ENCODE results near the gene CCDC85B. TPM values are rescaled to one million over a fixed set of nuclear protein-coding genes. Genes with fewer than 3 reads are reported as not detected.

CCDC85B gene
- total and polyA plus RNA-seq, 2 of the 13 experiments (the other 11 are each of a cell fraction or from before 2014, with no cell fraction given), result 8.2 to 19.5 TPM

DNA sequence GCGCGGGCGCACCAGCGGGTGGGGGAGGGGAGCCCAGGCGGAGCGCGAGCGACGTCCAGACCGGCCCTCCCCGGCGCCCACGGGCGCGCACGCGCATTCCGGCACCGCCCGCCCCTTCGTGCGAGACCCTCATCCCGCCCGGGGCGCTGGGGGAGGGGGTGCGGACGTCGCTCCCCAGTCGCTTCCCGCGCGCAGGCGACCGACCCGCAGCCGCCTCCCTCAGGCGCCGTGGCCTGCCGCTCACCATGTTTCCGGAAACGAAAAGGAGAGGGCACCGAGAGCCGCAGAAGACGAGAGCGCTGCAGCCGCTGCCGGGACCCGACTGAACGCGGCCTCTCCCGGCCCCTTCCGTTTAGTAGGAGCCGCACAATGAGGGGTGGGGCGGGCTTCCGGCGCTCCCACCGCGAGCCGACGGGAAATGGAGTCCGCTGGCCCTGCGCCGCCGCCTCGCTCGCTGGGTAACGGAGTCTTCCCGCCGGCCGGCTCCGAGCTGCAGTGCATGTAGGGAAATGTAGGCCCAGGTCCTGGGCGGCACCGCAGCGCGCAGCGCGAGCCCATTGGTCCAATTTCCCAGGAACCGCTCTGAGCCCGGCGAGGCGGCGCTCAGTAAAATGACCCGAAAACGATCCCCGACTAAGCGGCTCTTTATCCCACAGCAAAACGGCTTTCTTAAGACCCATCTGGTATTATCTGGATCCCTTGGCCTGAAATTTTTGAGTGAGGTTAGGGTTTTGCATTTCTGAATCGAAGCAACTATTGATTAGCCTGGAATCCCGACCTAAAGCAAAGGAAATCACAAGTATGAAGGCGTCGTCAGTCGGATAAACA, 32.4 kb upstream of the CCDC85B start, which contains the start of gene CFL1 (continued):
- TF ChIP-seq HMGA1 (CRISPR knock-in tag; conservative IDR thresholded peaks at IDR 0.05) (no peak), ARNTL (CRISPR knock-in tag; IDR thresholded peaks at IDR 0.05) (0 out of 2 replicates have a peak, but pooled peaks have one; percentile 68), ZNF496 (CRISPR knock-in tag; IDR thresholded peaks at IDR 0.05; ENCODE audit: insufficient replicate concordance) (no peak), ZNF550 (CRISPR knock-in tag; IDR thresholded peaks at IDR 0.05; ENCODE audit: borderline replicate concordance) (no peak), FOXK1 (CRISPR knock-in tag; IDR thresholded peaks at IDR 0.05; ENCODE audit: borderline replicate concordance, low read depth) (peak; percentile 47), ISX (CRISPR knock-in tag; conservative IDR thresholded peaks at IDR 0.05) (no peak), HNF4A (CRISPR knock-in tag; IDR thresholded peaks at IDR 0.05) (no peak), KAT7 (CRISPR knock-in tag; IDR thresholded peaks at IDR 0.05; ENCODE audit: borderline replicate concordance) (0 out of 2 replicates have a peak, but pooled peaks have one; percentile 4), POLR2A (IDR thresholded peaks at IDR 0.05; ENCODE audit: insufficient read depth in 1 of 2, low read depth in 2 of 2, low read length in 2 of 2) (peak in 1 of 2 experiments; percentile 99; a peak in 2 of 4 replicates), GLI4 (CRISPR knock-in tag; IDR thresholded peaks at IDR 0.05; ENCODE audit: borderline replicate concordance) (no peak), ZNF724P (CRISPR knock-in tag; IDR thresholded peaks at IDR 0.05; ENCODE audit: borderline replicate concordance) (no peak; the same call in 1 of the 2 replicates), PHF21A (CRISPR knock-in tag; IDR thresholded peaks at IDR 0.05) (peak; percentile 62; the same call in 1 of the 2 replicates), AGO2 (optimal IDR thresholded peaks at IDR 0.05; ENCODE audit: low read depth, low read length) (peak; percentile 9), PPARG (CRISPR knock-in tag; conservative IDR thresholded peaks at IDR 0.05) (no peak)
- TF ChIP-seq, protein P1, sequence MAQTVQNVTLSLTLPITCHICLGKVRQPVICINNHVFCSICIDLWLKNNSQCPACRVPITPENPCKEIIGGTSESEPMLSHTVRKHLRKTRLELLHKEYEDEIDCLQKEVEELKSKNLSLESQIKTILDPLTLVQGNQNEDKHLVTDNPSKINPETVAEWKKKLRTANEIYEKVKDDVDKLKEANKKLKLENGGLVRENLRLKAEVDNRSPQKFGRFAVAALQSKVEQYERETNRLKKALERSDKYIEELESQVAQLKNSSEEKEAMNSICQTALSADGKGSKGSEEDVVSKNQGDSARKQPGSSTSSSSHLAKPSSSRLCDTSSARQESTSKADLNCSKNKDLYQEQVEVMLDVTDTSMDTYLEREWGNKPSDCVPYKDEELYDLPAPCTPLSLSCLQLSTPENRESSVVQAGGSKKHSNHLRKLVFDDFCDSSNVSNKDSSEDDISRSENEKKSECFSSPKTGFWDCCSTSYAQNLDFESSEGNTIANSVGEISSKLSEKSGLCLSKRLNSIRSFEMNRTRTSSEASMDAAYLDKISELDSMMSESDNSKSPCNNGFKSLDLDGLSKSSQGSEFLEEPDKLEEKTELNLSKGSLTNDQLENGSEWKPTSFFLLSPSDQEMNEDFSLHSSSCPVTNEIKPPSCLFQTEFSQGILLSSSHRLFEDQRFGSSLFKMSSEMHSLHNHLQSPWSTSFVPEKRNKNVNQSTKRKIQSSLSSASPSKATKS (CRISPR knock-in tag; IDR thresholded peaks at IDR 0.05), result no peak
- TF ChIP-seq, protein P2, sequence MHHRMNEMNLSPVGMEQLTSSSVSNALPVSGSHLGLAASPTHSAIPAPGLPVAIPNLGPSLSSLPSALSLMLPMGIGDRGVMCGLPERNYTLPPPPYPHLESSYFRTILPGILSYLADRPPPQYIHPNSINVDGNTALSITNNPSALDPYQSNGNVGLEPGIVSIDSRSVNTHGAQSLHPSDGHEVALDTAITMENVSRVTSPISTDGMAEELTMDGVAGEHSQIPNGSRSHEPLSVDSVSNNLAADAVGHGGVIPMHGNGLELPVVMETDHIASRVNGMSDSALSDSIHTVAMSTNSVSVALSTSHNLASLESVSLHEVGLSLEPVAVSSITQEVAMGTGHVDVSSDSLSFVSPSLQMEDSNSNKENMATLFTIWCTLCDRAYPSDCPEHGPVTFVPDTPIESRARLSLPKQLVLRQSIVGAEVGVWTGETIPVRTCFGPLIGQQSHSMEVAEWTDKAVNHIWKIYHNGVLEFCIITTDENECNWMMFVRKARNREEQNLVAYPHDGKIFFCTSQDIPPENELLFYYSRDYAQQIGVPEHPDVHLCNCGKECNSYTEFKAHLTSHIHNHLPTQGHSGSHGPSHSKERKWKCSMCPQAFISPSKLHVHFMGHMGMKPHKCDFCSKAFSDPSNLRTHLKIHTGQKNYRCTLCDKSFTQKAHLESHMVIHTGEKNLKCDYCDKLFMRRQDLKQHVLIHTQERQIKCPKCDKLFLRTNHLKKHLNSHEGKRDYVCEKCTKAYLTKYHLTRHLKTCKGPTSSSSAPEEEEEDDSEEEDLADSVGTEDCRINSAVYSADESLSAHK (CRISPR knock-in tag; IDR thresholded peaks at IDR 0.05; ENCODE audit: borderline replicate concordance), result no peak

Data from HepG2 (cell line).